HG03575 (cell line): Measurements from ENCODE around the gene GTF2H4.
"Not testable (repeated sequence)": the region's sequence is repeated elsewhere in the genome, so short reads cannot be mapped to it uniquely, and the experiment has no call there.

Source experiments
- ATAC-seq: cut with Tn5 transposase; IDR thresholded peaks from one replicate; pipeline ENCODE4 v1.9.1; 2021; ENCODE audit not compliant: unreplicated experiment, insufficient number of reproducible peaks, low FRiP score; ENCODE audit errors: extremely low read depth

Gene GTF2H4

GRCh38 chr6:30891816-30892538 is 16.0 kb upstream of the GTF2H4 start:
- ATAC-seq, result no peak

- no peak for ATAC-seq
These were observed 14.9 kb upstream of the GTF2H4 start for GRCh38 chr6:30893001-30893591.

GRCh38 chr6:30893666-30894065 is 14.3 kb upstream of the GTF2H4 start:
- no peak for ATAC-seq

- no peak for ATAC-seq
These were observed 13.6 kb upstream of the GTF2H4 start for GRCh38 chr6:30894381-30894780.

- no peak for ATAC-seq
These were observed 13.1 kb upstream of the GTF2H4 start for GRCh38 chr6:30894935-30895334.

- no peak for ATAC-seq
These were observed 12.7 kb upstream of the GTF2H4 start for GRCh38 chr6:30895343-30895742.

- ATAC-seq, result no peak
These were observed 11.5 kb upstream of the GTF2H4 start for GRCh38 chr6:30896541-30896940.

GRCh38 chr6:30897882-30898281 is 10.1 kb upstream of the GTF2H4 start:
- no peak for ATAC-seq

- no peak for ATAC-seq
These were observed 9.2 kb upstream of the GTF2H4 start for GRCh38 chr6:30898750-30899360.

GRCh38 chr6:30900863-30901417 is 7.1 kb upstream of the GTF2H4 start:
- ATAC-seq, result no peak

GRCh38 chr6:30901436-30901835 is 6.6 kb upstream of the GTF2H4 start:
- no peak for ATAC-seq

- not testable (repeated sequence) for ATAC-seq
These were observed 5.8 kb upstream of the GTF2H4 start for GRCh38 chr6:30902196-30902595.

- no peak for ATAC-seq
These were observed 5.3 kb upstream of the GTF2H4 start for GRCh38 chr6:30902709-30903108.

- no peak for ATAC-seq
These were observed 4.8 kb upstream of the GTF2H4 start for GRCh38 chr6:30903236-30903635.

- not testable (repeated sequence) for ATAC-seq
These were observed 683 bp upstream of the GTF2H4 start for GRCh38 chr6:30907290-30907757.

GRCh38 chr6:30908700-30909099 is 693 bp downstream of the GTF2H4 start:
- ATAC-seq, result no peak

GRCh38 chr6:30910473-30910872 is 2.5 kb downstream of the GTF2H4 start:
- not testable (repeated sequence) for ATAC-seq

GRCh38 chr6:30912746-30913520 is 4.9 kb downstream of the GTF2H4 start:
- ATAC-seq, result no peak

GRCh38 chr6:30913721-30914075 is 5.7 kb downstream of the GTF2H4 start:
- ATAC-seq, result no peak
